Measurements from ENCODE around the gene DCDC1.
A peak's percentile ranks its signal among the peaks of the same experiment; 100 is the strongest.

Gene DCDC1

DNA sequence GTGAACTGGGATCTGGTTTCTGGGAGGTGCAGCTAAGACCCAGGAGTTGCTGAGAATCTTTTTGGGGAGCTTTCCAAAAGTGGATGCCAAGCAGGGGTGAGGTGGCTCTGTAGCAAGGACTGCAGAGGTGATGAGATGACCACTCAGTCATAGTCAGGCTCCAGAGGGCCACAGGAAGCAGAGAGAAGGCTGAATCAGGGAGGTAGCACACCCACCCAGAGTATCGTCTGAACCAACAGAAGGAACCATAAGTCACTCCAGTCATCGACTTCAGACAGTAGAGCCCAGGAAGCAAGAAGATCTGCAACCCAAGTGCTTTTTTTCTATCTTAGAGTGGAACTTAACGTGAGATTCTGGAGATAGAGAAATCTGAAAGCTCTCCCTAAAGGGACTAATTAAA, 447.7 kb downstream of the DCDC1 start:
- no peak overlapping the region for H3K27ac Mint-ChIP-seq
- H3K4me3 Mint-ChIP-seq = no peak overlapping the region
- H3K27me3 Mint-ChIP-seq = peaks cover 23 to 25% of the 10 kb centered on the region in 2 donors
- H3K36me3 Mint-ChIP-seq = no peaks in the 10 kb centered on the region
- DNase-seq = no peak
- peaks cover 4 to 9% of the 10 kb centered on the region in 2 donors for H3K4me1 Mint-ChIP-seq
- ATAC-seq (replicated peaks) = no peak
- H3K9me3 Mint-ChIP-seq = no peaks in the 10 kb centered on the region

DNA sequence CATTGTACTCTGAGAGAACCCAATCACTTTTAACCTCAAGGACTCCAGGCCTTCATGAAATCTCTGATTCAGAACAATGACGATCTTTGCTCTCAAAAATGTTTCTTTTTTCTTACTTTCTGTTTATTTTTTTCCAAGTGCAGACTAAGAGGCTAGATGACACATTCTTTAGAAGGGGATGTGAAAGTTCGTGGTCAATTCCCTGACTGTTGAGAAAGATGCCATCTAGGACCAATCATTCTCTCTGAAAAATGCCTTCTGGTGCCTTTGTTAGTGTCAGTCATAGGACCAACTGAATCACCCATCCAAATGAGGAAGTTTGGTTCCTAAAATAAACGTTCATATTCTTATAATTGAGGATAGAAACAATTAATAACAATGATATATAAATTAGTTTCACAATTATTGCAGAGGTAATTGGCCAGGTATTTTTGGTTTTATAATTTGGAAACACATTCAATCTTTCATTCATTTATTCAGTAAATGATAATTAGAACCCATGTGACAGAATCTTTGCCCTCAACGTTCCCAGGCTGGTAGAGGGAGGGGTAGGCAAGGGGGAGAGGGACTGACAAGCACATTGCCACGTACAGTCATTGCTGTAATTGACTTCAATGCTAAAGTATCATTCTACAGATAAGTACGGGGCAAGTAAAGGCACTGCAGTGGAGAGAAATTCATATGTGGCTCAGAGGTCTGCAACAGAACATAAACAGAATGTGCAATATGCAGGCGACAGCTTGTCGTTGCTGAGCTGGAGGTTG, 450.0 kb downstream of the DCDC1 start:
- peaks cover 21 to 24% of the 10 kb centered on the region in 2 donors for H3K27me3 Mint-ChIP-seq
- no peak overlapping the region for H3K4me3 Mint-ChIP-seq
- ATAC-seq (replicated peaks) = peak; percentile 88 to 93
- peaks cover 4 to 9% of the 10 kb centered on the region in 2 donors for H3K4me1 Mint-ChIP-seq
- no peaks in the 10 kb centered on the region for H3K36me3 Mint-ChIP-seq
- no peak overlapping the region for H3K27ac Mint-ChIP-seq
- H3K9me3 Mint-ChIP-seq = no peaks in the 10 kb centered on the region
- no peak for DNase-seq

DNA sequence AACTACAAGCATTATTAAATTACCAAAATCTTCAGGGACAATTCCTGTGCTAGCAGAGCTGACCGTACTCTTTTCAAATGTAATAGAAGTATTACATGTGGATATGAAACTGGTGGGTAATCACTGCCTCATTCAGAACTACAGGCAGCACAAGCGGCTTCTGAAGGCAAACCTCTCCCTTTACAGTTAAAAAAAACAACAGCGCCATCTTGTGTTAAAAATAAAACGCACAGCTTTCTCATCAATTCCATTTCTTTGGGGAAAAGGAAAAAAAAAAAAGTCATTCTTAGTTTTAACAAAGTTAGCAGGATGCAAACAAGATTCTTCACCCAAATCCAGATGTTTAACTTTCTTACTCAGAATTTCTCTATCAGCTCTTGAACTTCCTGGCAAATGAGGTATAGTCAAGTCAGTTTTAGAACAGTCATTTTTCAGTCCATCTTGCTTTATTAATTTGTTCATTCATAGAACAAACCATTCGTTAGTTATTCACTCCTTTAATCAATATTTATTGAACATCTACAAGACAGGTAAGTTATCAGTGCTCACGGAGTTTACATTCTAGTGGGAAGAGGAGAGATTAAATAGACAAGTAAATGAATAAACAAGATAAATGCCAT, 451.6 kb downstream of the DCDC1 start:
- Mint-ChIP-seq H3K27ac (no peak overlapping the region), H3K27me3 (peaks cover 19 to 21% of the 10 kb centered on the region in 2 donors), H3K36me3 (no peaks in the 10 kb centered on the region), H3K4me3 (no peak overlapping the region), H3K4me1 (peaks cover 4 to 9% of the 10 kb centered on the region in 2 donors), H3K9me3 (no peaks in the 10 kb centered on the region)
- peak; percentile 59 to 70 for ATAC-seq (replicated peaks)
- no peak for DNase-seq

DNA sequence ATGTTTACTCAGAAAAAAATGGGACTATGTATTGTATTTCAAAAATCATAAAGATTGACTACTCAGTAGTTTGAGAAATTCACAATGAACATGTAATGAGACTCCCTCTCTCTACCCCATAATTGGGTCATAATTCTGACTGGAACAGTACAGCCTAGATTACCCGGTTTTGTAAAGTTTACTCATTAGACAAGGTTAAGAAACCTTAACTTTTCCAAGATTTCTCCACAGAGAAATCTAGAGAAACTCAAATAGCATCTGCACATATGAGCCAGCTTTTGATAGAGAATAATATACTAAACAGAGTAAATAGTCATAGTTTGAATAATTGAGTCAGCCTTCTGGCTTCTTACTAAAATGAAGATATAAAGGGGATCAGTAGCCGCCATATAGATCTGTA, 452.3 kb downstream of the DCDC1 start:
- ATAC-seq (replicated peaks) (no peak), DNase-seq (no peak)
- Mint-ChIP-seq H3K27me3 (peaks cover 19 to 21% of the 10 kb centered on the region in 2 donors), H3K4me3 (no peak overlapping the region), H3K36me3 (no peaks in the 10 kb centered on the region), H3K27ac (no peak overlapping the region), H3K4me1 (peaks cover 4 to 9% of the 10 kb centered on the region in 2 donors), H3K9me3 (no peaks in the 10 kb centered on the region)

DNA sequence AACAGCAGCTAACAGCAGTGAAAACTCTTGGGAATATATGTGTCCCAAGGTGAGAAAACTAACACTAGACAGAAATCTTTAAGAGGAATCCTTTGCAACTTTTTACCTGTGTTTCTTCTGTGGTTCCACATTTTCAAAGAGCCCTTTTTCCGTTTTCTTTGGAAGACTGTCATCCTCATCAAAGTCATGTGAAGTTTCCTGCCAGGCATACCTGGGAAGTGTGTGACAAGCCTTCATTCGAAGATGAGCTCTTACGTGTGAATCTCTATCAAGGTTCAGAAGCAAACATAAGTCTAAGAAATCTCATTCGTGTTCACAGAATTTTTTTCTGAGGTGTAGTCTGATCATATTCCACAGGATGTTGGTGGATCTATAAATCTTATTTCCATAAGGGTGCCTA, 452.8 kb downstream of the DCDC1 start:
- no peak overlapping the region for H3K27ac Mint-ChIP-seq
- H3K36me3 Mint-ChIP-seq = no peaks in the 10 kb centered on the region
- no peaks in the 10 kb centered on the region for H3K9me3 Mint-ChIP-seq
- ATAC-seq (replicated peaks) = no peak
- H3K27me3 Mint-ChIP-seq = peaks cover 18 to 19% of the 10 kb centered on the region in 2 donors
- H3K4me3 Mint-ChIP-seq = no peak overlapping the region
- H3K4me1 Mint-ChIP-seq = peaks cover 4 to 9% of the 10 kb centered on the region in 2 donors
- no peak for DNase-seq

DNA sequence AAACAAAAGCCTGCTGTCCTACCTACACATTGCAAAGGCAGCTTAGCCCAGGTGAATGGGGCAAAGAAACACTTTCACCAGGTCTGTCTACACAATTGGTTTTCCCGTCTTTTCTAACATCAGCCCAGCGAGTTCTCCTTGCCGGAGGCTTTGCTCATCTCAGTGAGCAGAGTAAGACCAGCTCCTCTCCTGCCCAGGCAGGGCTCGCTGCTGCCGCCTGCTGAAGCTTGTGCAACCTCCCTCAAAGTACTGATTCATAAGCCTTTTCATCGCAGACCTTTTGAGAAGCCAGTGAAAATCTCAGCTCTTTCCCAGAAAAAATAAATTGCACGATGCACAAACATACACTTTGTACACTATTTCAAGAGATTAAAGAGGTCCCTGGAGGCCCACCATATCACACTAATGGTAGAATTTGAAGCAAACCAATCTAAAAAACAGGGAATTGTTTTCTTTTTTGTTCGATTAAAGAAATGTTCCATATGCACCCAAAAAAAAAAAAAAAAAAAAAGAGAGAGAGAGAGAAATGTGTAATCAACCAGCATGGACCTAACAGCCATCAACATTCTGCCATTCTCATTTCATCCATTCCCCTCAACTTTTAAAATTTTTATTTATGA, 455.3 kb downstream of the DCDC1 start:
- H3K9me3 Mint-ChIP-seq = no peaks in the 10 kb centered on the region
- no peaks in the 10 kb centered on the region for H3K36me3 Mint-ChIP-seq
- no peak overlapping the region for H3K4me3 Mint-ChIP-seq
- no peak overlapping the region for H3K27ac Mint-ChIP-seq
- peaks cover 9 to 14% of the 10 kb centered on the region in 2 donors for H3K27me3 Mint-ChIP-seq
- H3K4me1 Mint-ChIP-seq = peaks cover 0 to 2% of the 10 kb centered on the region in 2 donors
- ATAC-seq (replicated peaks) = peak; percentile 60 to 68
- no peak for DNase-seq

DNA sequence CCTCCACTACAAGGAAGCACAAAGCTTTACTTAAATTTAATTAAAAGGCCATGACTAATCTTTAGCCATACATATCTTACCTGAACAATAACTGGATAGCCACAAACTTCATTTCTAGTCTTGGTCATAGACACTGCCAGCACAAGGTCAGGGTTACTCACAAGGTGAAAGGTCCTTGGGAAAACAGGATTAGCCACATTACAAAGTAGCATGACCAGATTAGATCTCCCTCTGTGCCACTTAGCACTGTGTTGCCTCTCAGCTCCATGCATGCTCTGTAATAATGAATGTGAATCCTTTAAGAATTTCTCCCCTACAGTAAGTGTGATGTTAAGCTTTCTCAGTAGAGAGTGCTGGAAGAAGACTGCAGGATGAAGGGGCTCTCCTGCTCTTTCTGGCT, 458.3 kb downstream of the DCDC1 start:
- Mint-ChIP-seq H3K9me3 (no peaks in the 10 kb centered on the region), H3K27ac (no peak overlapping the region), H3K27me3 (peaks cover 4 to 6% of the 10 kb centered on the region in 2 donors), H3K4me1 (no peaks in the 10 kb centered on the region), H3K4me3 (no peak overlapping the region), H3K36me3 (no peaks in the 10 kb centered on the region)
- ATAC-seq (replicated peaks) (no peak), DNase-seq (no peak)

DNA sequence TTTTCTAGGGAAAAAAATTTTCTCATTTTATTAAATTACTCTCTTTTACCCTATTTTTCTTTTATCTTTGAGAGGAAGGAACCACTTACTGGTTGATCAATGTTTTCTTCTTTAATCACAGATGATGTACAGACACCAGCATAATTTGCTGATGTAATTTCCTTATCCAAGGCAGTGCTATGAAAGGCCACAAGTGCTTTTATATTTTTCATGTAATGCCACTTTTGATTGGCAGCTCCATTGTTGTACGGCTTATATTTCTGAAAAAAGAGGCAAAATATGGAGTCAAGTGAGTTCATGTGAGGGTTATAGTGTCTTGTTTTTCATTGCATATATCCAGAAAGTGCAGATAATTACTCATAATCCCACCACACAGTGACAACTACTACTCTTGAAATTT, 460.7 kb downstream of the DCDC1 start:
- H3K27me3 Mint-ChIP-seq = no peaks in the 10 kb centered on the region
- H3K9me3 Mint-ChIP-seq = no peaks in the 10 kb centered on the region
- H3K4me1 Mint-ChIP-seq = no peaks in the 10 kb centered on the region
- DNase-seq = no peak
- H3K36me3 Mint-ChIP-seq = no peaks in the 10 kb centered on the region
- no peak overlapping the region for H3K4me3 Mint-ChIP-seq
- no peak overlapping the region for H3K27ac Mint-ChIP-seq
- ATAC-seq (replicated peaks) = no peak

DNA sequence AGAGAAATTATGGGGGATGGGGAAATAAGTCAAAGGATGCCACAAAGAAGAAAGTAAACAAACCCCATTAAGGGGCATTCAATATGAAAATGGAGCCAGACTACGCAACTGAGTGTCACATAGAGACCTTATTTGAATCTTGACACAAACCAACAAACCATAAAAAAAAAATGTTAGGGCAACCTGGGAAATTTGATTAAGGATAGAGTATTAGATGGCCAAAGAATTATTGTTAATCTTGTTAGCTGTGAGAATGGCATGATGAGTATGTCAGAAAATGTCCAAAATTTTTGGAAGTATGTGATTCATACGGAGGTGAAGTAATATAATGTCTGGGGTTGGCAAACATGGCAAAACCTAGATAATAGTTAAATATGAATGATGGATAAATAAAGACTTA, 461.3 kb downstream of the DCDC1 start:
- Mint-ChIP-seq H3K4me1 (no peaks in the 10 kb centered on the region), H3K36me3 (no peaks in the 10 kb centered on the region)

DNA sequence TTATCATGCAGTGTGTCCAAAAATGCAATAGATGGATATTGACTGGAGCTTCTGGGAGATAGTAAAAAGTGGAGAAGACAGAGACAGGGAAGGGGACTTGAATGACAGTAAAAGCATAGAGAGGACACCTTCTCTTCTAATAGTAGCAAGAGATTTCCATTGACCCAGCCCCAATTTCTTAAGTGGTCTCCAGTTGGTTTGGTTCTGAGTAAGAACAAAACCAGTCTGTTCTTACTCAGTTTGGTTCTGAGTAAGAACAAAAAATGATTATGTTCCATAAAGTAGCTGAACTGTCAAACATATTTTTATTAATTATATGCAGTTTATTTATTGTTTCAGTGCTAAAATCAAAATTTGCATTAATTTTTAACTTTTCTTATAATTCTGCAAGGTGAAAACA, 466.6 kb downstream of the DCDC1 start:
- Mint-ChIP-seq H3K27me3 (peaks cover 0 to under 1% of the 10 kb centered on the region in 2 donors), H3K9me3 (no peaks in the 10 kb centered on the region)

More for the DNA sequence above, 461.3 kb downstream of the DCDC1 start:
- Mint-ChIP-seq H3K4me3 (no peak overlapping the region), H3K27ac (no peak overlapping the region), H3K9me3 (no peaks in the 10 kb centered on the region), H3K27me3 (no peaks in the 10 kb centered on the region)
- no peak for ATAC-seq (replicated peaks)
- DNase-seq = no peak

DNA sequence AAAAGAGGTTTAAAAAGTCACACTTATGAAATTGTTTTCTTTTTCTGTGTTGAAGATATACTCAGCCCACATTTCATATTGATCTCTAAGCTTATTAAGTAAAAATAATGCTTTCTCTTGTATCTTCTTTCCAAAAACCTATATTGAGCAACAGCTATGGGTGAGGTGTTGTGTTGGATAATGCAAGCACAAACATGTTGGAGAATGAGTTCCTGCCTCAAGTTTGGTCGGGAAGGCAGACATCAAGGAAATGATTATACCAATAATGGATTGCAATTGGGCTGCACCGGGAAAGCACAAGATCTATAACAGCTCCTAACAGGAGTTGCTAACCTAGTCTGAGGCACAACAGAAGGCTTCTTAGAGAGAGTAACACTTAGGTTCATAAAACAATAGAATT, 474.5 kb downstream of the DCDC1 start:
- DNase-seq (no peak), ATAC-seq (replicated peaks) (no peak)
- H3K27me3 Mint-ChIP-seq = peaks cover 0 to 4% of the 10 kb centered on the region in 2 donors
- no peak overlapping the region for H3K27ac Mint-ChIP-seq
- no peaks in the 10 kb centered on the region for H3K4me1 Mint-ChIP-seq
- H3K36me3 Mint-ChIP-seq = no peaks in the 10 kb centered on the region
- no peaks in the 10 kb centered on the region for H3K9me3 Mint-ChIP-seq
- H3K4me3 Mint-ChIP-seq = no peak overlapping the region

More for the DNA sequence above, 466.6 kb downstream of the DCDC1 start:
- Mint-ChIP-seq H3K4me1 (no peaks in the 10 kb centered on the region), H3K4me3 (no peak overlapping the region), H3K36me3 (no peaks in the 10 kb centered on the region), H3K27ac (no peak overlapping the region)
- ATAC-seq (replicated peaks) (no peak), DNase-seq (no peak)

DNA sequence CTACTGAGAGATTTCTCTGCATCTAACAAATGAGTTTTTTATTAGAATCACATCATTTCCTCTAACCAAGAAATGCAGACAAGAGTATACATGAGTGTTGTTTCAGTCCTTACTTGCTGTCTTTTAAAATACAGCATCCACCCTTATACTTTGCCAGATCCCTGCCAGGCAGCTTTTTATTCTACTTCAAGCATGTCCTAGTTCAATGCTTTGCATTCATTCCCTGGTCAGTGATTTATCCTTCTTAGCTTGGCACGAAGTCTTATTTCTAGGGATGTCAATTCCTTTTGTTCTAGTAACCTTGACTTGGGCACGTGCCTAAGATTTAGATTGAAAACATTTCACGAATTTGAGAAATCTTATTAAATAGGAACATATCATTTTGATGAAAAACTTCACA, 476.2 kb downstream of the DCDC1 start:
- H3K4me1 Mint-ChIP-seq = no peaks in the 10 kb centered on the region
- no peak overlapping the region for H3K27ac Mint-ChIP-seq
- DNase-seq (no peak), ATAC-seq (replicated peaks) (no peak)
- H3K27me3 Mint-ChIP-seq = peaks cover 0 to 4% of the 10 kb centered on the region in 2 donors
- no peak overlapping the region for H3K4me3 Mint-ChIP-seq
- no peaks in the 10 kb centered on the region for H3K36me3 Mint-ChIP-seq
- H3K9me3 Mint-ChIP-seq = no peaks in the 10 kb centered on the region

DNA sequence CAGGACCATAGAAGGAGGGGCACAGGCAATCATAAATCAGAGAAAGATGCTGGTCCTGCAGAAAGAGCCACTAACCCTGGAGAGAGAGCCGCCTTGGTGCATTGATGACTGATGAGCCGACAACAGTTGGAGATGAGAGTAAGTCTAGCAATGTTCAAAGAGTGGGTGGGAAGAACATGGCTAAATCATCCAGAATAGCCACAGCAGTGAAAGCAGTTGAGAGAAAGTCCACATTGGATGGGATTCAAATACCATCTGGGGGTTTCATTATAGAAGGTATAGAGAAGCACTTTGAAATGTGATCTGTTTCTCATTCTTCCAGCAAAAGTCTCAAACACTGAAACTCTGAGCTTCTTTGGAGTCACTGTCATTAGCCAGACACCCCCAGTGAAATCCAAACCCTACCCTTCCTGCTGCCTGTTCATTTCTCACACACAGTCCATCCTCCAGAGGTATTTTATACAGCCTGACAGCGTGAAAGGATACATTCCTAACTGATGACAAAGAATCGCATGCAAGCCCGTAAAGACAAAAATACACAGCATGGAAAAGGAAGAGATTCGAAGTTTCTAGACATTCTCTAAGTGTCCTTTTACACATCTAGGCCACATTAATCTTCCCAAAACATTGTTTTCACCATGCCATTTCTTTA, 480.3 kb downstream of the DCDC1 start:
- H3K36me3 Mint-ChIP-seq = no peaks in the 10 kb centered on the region
- H3K4me3 Mint-ChIP-seq = no peak overlapping the region
- H3K9me3 Mint-ChIP-seq = no peaks in the 10 kb centered on the region
- no peak overlapping the region for H3K27ac Mint-ChIP-seq
- no peak for DNase-seq
- no peak for ATAC-seq (replicated peaks)
- H3K27me3 Mint-ChIP-seq = no peaks in the 10 kb centered on the region
- no peaks in the 10 kb centered on the region for H3K4me1 Mint-ChIP-seq

DNA sequence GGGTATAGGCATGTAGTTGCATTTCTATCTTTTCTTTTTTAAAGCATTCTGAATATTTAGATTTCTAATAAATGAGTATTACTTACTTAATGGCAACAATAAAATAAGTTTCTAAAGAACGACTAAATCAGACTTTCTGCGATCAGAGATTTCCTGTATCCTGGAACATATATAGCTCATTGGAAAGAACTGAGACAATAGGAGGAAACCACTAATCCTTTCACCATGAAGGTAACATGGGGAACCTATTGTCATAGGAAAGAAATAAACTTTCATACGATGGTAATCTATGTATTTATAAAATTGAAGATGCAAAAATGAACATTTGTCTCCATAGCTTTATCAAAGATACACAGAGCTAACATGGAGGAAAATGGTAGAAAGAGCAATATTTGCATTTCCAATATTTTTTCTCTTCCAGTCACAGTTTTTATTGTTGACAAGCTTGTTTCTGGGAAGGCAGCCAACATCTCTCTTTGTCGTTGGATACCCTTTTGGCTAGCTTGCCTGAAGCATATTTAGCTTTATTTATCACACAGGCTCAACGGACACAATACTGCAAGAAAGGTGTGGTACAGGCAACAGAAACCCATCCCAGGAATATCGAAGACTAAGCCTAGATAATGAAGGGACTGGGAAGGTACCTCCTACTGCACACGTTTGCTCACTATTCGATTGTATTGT, 490.1 kb downstream of the DCDC1 start:
- Mint-ChIP-seq H3K4me3 (no peak overlapping the region), H3K36me3 (no peaks in the 10 kb centered on the region), H3K4me1 (no peaks in the 10 kb centered on the region), H3K9me3 (no peaks in the 10 kb centered on the region), H3K27me3 (no peaks in the 10 kb centered on the region), H3K27ac (no peak overlapping the region)
- ATAC-seq (replicated peaks) = no peak
- DNase-seq = no peak

Data from stimulated activated naive B cell treated with anti-CD40 and anti-IgM and Interleukin-4, amounts not matched to agents 10 μg/mL and 1 μg/mL and 100 μg/mL, for 72 hours (primary cell).